ENCODE measurements around the gene FKTN.
"Not testable (repeated sequence)": the region's sequence is repeated elsewhere in the genome, so short reads cannot be mapped to it uniquely, and the experiment has no call there.

DNA sequence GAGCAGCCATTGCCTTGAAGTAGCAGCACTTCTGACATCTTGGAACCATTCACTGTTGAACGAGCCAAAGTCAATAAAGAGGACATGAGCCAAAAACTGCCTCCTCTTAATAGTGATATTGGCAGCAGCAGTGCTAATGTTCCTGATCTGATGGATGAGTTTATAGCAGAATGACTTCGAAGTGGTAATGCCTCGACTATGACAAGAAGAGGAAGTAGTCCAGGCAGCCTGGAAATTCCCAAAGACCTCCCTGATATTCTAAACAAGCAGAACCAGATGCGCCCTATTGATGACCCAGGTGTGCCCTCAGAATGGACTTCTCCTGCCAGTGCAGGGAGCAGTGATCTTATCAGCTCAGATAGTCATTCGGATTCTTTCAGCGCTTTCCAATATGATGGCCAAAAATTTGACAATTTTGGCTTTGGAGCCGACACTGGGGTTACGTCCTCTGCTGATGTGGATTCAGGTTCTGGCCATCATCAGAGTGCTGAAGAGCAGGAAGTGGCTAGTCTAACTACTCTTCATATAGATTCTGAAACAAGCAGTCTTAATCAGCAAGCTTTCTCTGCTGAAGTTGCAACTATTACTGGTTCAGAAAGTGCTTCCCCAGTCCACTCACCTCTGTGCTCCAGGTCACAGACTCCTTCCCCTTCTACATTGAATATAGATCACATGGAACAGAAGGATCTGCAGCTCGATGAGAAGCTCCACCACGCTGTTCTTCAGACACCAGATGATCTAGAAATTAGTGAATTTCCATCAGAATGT lies 35.1 kb upstream of the FKTN start:
- TF ChIP-seq, protein P1, sequence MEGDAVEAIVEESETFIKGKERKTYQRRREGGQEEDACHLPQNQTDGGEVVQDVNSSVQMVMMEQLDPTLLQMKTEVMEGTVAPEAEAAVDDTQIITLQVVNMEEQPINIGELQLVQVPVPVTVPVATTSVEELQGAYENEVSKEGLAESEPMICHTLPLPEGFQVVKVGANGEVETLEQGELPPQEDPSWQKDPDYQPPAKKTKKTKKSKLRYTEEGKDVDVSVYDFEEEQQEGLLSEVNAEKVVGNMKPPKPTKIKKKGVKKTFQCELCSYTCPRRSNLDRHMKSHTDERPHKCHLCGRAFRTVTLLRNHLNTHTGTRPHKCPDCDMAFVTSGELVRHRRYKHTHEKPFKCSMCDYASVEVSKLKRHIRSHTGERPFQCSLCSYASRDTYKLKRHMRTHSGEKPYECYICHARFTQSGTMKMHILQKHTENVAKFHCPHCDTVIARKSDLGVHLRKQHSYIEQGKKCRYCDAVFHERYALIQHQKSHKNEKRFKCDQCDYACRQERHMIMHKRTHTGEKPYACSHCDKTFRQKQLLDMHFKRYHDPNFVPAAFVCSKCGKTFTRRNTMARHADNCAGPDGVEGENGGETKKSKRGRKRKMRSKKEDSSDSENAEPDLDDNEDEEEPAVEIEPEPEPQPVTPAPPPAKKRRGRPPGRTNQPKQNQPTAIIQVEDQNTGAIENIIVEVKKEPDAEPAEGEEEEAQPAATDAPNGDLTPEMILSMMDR (IDR thresholded peaks at IDR 0.05 in 2 of 3, conservative IDR thresholded peaks at IDR 0.05 in 1 of 3; ENCODE audit: borderline replicate concordance in 1 of 3, insufficient read depth in 1 of 3, low read depth in 2 of 3, low read length in 2 of 3), result not testable (repeated sequence)
- not testable (repeated sequence) for TF ChIP-seq REST, SIN3A, RAD21 (IDR thresholded peaks at IDR 0.05; ENCODE audit: low read depth)
